HCT116 (cell line): Measurements from ENCODE around the gene PRR7. TPM values are rescaled to one million over a fixed set of nuclear protein-coding genes. Genes with fewer than 3 reads are reported as not detected.

ENCODE experiments used
- ATAC-seq: fragments of 200-7000 bp; cut with Tn5 transposase; 2 replicates; pipeline ENCODE4 v1.9.1; 2020; ENCODE audit warnings: mild to moderate bottlenecking, moderate library complexity
- BruUV-seq: library from RNA; stranded (reverse); fragments of 400-500 nt; replicated peaks from 2 replicates; lab custom pipeline; 2021; lab: Mats Ljungman, UMichigan
- CTCF ChIA-PET: fragments of 300-600 bp; sonication (Branson Sonifier 250); formaldehyde crosslinking; loops from one replicate; lab custom pipeline; 2021; ENCODE audit warnings: antibody characterized with exemption; lab: Charles Lee
- POLR2A ChIA-PET: fragments of 300-600, 350-600 bp; sonication (Branson Sonifier 250); formaldehyde crosslinking; loops from one replicate; lab custom pipeline; 2021; ENCODE audit warnings: antibody characterized with exemption; lab: Charles Lee
- RAD21 ChIA-PET, 2 experiments: fragments of 300-600 bp; sonication (Branson Sonifier 250); formaldehyde crosslinking; loops; one replicate each; lab custom pipeline; 2023; ENCODE audit warnings: low total read pairs in 2 of 2; ENCODE audit not compliant: uncharacterized antibody in 2 of 2, unreplicated experiment in 2 of 2, low non-redundant PET in 1 of 2; lab: Charles Lee
- DNase-seq: peaks from one replicate; pipeline ENCODE4 v3.0.0-alpha.2; 2010; ENCODE audit warnings: low read depth, low spot score
- H2AFZ ChIP-seq: fragments of 200-600 bp; shearing (Covaris generic), sonication (generic); 2 replicates; pipeline ENCODE4 v1.6.1; 2017; ENCODE audit warnings: low read depth, mixed run types, mixed read lengths, antibody characterized with exemption, low read length; ENCODE audit not compliant: poor library complexity, severe bottlenecking
- H3K27ac ChIP-seq: 2 replicates; pipeline ENCODE4 v1.5.1; 2012; ENCODE audit warnings: low read depth, low read length
- H3K27me3 ChIP-seq: fragments of 200-600 bp; sonication (generic); 2 replicates; pipeline ENCODE4 v1.6.1; 2016; ENCODE audit warnings: mixed run types, low read length, mixed read lengths; ENCODE audit not compliant: insufficient read depth
- H3K36me3 ChIP-seq, 2 experiments: fragments of 200-500 bp in 1 of 2; fragments of 200-600 bp in 1 of 2; sonication (Bioruptor generic) in 1 of 2; sonication (generic) in 1 of 2; 2 replicates each; pipeline versions ENCODE4 v1.5.1 to v1.6.1; 2014 to 2016; ENCODE audit warnings: low read length in 2 of 2, inconsistent platforms in 1 of 2, mixed read lengths in 1 of 2, mixed run types in 1 of 2; ENCODE audit not compliant: insufficient read depth in 2 of 2, control insufficient read depth in 1 of 2
- H3K4me1 ChIP-seq, 2 experiments: fragments of 200-600 bp in 1 of 2; sonication (generic) in 1 of 2; 2 replicates each; pipeline versions ENCODE4 v1.5.1 to v1.6.1; 2012 to 2017; ENCODE audit warnings: low read length in 2 of 2, inconsistent platforms in 1 of 2, mild to moderate bottlenecking in 1 of 2, mixed read lengths in 1 of 2, mixed run types in 1 of 2, moderate library complexity in 1 of 2; ENCODE audit not compliant: insufficient read depth in 2 of 2, control insufficient read depth in 1 of 2
- H3K4me2 ChIP-seq: fragments of 200-600 bp; sonication (generic); 2 replicates; pipeline ENCODE4 v1.6.1; 2017; ENCODE audit warnings: mixed run types, low read length, mixed read lengths
- H3K4me3 ChIP-seq, 2 experiments: fragments of 200-600 bp in 1 of 2; sonication (generic) in 1 of 2; replicated peaks in 1 of 2; 2 replicates each; pipeline ENCODE4 v1.5.1; 2011 to 2016; ENCODE audit warnings: low read length in 2 of 2, control low read depth in 1 of 2, low read depth in 1 of 2, mild to moderate bottlenecking in 1 of 2, mixed read lengths in 1 of 2, mixed run types in 1 of 2
- H3K79me2 ChIP-seq: fragments of 200-600 bp; sonication (generic); 2 replicates; pipeline ENCODE4 v1.6.1; 2017; ENCODE audit warnings: mild to moderate bottlenecking, mixed run types, low read length, moderate library complexity, mixed read lengths; ENCODE audit not compliant: insufficient read depth
- H3K9ac ChIP-seq: fragments of 200-600 bp; sonication (generic); 2 replicates; pipeline ENCODE4 v1.6.1; 2016; ENCODE audit warnings: low read length, mixed read lengths
- H3K9me2 ChIP-seq: fragments of 200-600 bp; sonication (generic), shearing (Covaris generic); 2 replicates; pipeline ENCODE4 v1.6.1; 2017; ENCODE audit warnings: mixed run types, mild to moderate bottlenecking, moderate library complexity; ENCODE audit not compliant: insufficient read depth
- H3K9me3 ChIP-seq, 2 experiments: fragments of 200-500 bp in 1 of 2; fragments of 200-600 bp in 1 of 2; sonication (Bioruptor generic) in 1 of 2; sonication (generic) in 1 of 2; 2 replicates each; pipeline ENCODE4 v1.6.1; 2014 to 2017; ENCODE audit warnings: low read length in 2 of 2, mixed read lengths in 2 of 2, inconsistent platforms in 1 of 2, low read depth in 1 of 2, mild to moderate bottlenecking in 1 of 2, mixed run types in 1 of 2, moderate library complexity in 1 of 2; ENCODE audit not compliant: control insufficient read depth in 1 of 2, insufficient read depth in 1 of 2
- H4K20me1 ChIP-seq: fragments of 200-600 bp; sonication (generic), shearing (Covaris generic); 2 replicates; pipeline ENCODE4 v1.6.1; 2017; ENCODE audit warnings: mixed run types, mild to moderate bottlenecking, moderate library complexity; ENCODE audit not compliant: insufficient read depth
- CBX3 ChIP-seq: IDR thresholded peaks from 2 replicates; pipeline ENCODE4 v1.6.1; 2012; ENCODE audit warnings: low read depth
- CEBPB ChIP-seq: IDR thresholded peaks from 2 replicates; pipeline ENCODE4 v1.6.1; 2012; ENCODE audit warnings: low read depth
- JUND ChIP-seq: IDR thresholded peaks from 2 replicates; pipeline ENCODE4 v1.6.1; 2012
- POLR2A ChIP-seq: IDR thresholded peaks from 2 replicates; pipeline ENCODE4 v1.7.0; 2011; ENCODE audit warnings: borderline replicate concordance; ENCODE audit not compliant: insufficient read depth, insufficient read length; ENCODE audit errors: extremely low read depth
- RAD21 ChIP-seq: IDR thresholded peaks from 2 replicates; pipeline ENCODE4 v1.6.1; 2012; ENCODE audit warnings: low read depth, mild to moderate bottlenecking
- SIN3A ChIP-seq: IDR thresholded peaks from 2 replicates; pipeline ENCODE4 v1.6.1; 2012; ENCODE audit warnings: low read depth
- SP1 ChIP-seq: IDR thresholded peaks from 2 replicates; pipeline ENCODE4 v1.6.1; 2012; ENCODE audit warnings: low read depth
- SRF ChIP-seq: IDR thresholded peaks from 2 replicates; pipeline ENCODE4 v1.6.1; 2012; ENCODE audit warnings: low read depth
- YY1 ChIP-seq: IDR thresholded peaks from 2 replicates; pipeline ENCODE4 v1.6.1; 2011; ENCODE audit warnings: low read length, low read depth, moderate library complexity, mild to moderate bottlenecking; ENCODE audit not compliant: insufficient replicate concordance; ENCODE audit errors: extremely low read depth
- ZFX ChIP-seq: fragments of 450-650 bp; IDR thresholded peaks from 2 replicates; pipeline ENCODE4 v1.6.1; 2017
- ZNF274 ChIP-seq: fragments of 200-500 bp; sonication (Bioruptor generic); IDR thresholded peaks from 2 replicates; pipeline ENCODE4 v1.6.1; 2014; ENCODE audit warnings: mild to moderate bottlenecking, low read depth, low read length, inconsistent platforms
- intact Hi-C: fragments of 100-400 bp; cut with micrococcal nuclease; formaldehyde crosslinking; loops from 2 replicates; pipeline ENCODE4 v1.10.0; 2022
- total RNA-seq: library from RNA; stranded (reverse); gene quantifications from one replicate; pipeline ENCODE4 v1.2.1, GENCODE V29; 2021; ENCODE audit not compliant: unreplicated experiment
- TF ChIP-seq, protein P1 (sequence below): IDR thresholded peaks from 2 replicates; pipeline ENCODE4 v1.6.1; 2012
- TF ChIP-seq, protein P2 (sequence below): IDR thresholded peaks from 2 replicates; pipeline ENCODE4 v1.6.1; 2012; ENCODE audit warnings: low read depth

Gene PRR7
- total RNA-seq, 1 experiment from 2014 or later, result 39.9 TPM

GRCh38 chr5:177502886-177503285 lies 56.3 kb downstream of the PRR7 start:
- Histone ChIP-seq H3K27ac (no peak overlapping the region), H3K9ac (no peak overlapping the region), H3K4me3 (no peak overlapping the region), H3K4me2 (no peak overlapping the region), H3K36me3 (no peaks in the 10 kb centered on the region), H3K4me1 (peaks cover 7 to 17% of the 10 kb centered on the region in 2 experiments; a peak in 3 of 4 replicates), H3K9me3 (no peaks in the 10 kb centered on the region), H3K27me3 (no peaks in the 10 kb centered on the region), H4K20me1 (no peaks in the 10 kb centered on the region), H3K9me2 (no peaks in the 10 kb centered on the region), H2AFZ (no peak overlapping the region), H3K79me2 (no peaks in the 10 kb centered on the region)
- ChIA-PET POLR2A (no interaction called here), RAD21 (interaction anchor here in 1 of 2 experiments (1.8 kb wide), 1 partner anchor 112 kb away, joined by 5 read pairs; no protein-coding TSS in a partner anchor), CTCF (no interaction called here)
- BruUV-seq, result no TSS peak
- no peak for TF ChIP-seq YY1
- TF ChIP-seq, protein P1, sequence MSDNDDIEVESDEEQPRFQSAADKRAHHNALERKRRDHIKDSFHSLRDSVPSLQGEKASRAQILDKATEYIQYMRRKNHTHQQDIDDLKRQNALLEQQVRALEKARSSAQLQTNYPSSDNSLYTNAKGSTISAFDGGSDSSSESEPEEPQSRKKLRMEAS, result no peak
- no peak for TF ChIP-seq ZNF274
- TF ChIP-seq ZFX, result no peak
- TF ChIP-seq RAD21, result no peak
- no peak for TF ChIP-seq SP1
- no peak for TF ChIP-seq CBX3
- TF ChIP-seq CEBPB, result no peak
- TF ChIP-seq, protein P2, sequence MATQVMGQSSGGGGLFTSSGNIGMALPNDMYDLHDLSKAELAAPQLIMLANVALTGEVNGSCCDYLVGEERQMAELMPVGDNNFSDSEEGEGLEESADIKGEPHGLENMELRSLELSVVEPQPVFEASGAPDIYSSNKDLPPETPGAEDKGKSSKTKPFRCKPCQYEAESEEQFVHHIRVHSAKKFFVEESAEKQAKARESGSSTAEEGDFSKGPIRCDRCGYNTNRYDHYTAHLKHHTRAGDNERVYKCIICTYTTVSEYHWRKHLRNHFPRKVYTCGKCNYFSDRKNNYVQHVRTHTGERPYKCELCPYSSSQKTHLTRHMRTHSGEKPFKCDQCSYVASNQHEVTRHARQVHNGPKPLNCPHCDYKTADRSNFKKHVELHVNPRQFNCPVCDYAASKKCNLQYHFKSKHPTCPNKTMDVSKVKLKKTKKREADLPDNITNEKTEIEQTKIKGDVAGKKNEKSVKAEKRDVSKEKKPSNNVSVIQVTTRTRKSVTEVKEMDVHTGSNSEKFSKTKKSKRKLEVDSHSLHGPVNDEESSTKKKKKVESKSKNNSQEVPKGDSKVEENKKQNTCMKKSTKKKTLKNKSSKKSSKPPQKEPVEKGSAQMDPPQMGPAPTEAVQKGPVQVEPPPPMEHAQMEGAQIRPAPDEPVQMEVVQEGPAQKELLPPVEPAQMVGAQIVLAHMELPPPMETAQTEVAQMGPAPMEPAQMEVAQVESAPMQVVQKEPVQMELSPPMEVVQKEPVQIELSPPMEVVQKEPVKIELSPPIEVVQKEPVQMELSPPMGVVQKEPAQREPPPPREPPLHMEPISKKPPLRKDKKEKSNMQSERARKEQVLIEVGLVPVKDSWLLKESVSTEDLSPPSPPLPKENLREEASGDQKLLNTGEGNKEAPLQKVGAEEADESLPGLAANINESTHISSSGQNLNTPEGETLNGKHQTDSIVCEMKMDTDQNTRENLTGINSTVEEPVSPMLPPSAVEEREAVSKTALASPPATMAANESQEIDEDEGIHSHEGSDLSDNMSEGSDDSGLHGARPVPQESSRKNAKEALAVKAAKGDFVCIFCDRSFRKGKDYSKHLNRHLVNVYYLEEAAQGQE, result no peak
- no peak for TF ChIP-seq POLR2A
- no peak for TF ChIP-seq SRF
- TF ChIP-seq SIN3A, result no peak
- no peak for TF ChIP-seq JUND
- DNase-seq (no peak), ATAC-seq (no peak)
- intact Hi-C loops, result loop anchor here (5.0 kb wide), 1 partner anchor 201 kb away; the partner anchor contains the start of genes PRELID1 and RAB24
